Measurements from ENCODE around the gene PARD3B.

The PARD3B gene, protein sequence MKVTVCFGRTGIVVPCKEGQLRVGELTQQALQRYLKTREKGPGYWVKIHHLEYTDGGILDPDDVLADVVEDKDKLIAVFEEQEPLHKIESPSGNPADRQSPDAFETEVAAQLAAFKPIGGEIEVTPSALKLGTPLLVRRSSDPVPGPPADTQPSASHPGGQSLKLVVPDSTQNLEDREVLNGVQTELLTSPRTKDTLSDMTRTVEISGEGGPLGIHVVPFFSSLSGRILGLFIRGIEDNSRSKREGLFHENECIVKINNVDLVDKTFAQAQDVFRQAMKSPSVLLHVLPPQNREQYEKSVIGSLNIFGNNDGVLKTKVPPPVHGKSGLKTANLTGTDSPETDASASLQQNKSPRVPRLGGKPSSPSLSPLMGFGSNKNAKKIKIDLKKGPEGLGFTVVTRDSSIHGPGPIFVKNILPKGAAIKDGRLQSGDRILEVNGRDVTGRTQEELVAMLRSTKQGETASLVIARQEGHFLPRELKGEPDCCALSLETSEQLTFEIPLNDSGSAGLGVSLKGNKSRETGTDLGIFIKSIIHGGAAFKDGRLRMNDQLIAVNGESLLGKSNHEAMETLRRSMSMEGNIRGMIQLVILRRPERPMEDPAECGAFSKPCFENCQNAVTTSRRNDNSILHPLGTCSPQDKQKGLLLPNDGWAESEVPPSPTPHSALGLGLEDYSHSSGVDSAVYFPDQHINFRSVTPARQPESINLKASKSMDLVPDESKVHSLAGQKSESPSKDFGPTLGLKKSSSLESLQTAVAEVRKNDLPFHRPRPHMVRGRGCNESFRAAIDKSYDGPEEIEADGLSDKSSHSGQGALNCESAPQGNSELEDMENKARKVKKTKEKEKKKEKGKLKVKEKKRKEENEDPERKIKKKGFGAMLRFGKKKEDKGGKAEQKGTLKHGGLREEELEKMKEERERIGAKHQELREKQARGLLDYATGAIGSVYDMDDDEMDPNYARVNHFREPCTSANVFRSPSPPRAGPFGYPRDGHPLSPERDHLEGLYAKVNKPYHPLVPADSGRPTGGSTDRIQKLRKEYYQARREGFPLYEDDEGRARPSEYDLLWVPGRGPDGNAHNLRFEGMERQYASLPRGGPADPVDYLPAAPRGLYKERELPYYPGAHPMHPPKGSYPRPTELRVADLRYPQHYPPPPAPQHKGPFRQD (N-terminal part only)

GRCh38 chr2:204544961-204545860 lies at the start of gene PARD3B:
TSS of gene PARD3B (plus strand) at chr2:204545475. CDS start at chr2:204546000, 525 bp downstream.
- peak; percentile 69 for DNase-seq (ENCODE audit: low spot score)

DNA sequence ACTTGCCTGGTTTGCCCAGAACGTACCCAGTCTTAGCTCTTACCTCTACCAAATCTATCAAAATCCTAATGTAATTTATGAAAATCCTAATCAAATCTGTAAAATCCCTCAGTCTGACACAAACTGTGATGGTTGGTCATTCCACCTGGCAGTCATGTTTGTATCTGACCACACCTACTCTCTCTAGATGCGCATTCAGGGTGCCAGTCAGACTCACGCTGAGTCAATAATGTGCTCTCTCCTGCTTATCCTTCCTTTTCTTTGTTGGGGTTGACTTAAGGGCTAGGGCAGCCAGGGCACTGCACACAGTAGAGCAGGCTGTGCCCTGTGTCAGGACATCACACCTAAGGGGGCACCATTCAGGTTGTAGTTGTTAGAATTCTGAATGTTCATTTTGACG lies 48.5 kb upstream of the PARD3B start:
- no peak for DNase-seq (ENCODE audit: low spot score)

DNA sequence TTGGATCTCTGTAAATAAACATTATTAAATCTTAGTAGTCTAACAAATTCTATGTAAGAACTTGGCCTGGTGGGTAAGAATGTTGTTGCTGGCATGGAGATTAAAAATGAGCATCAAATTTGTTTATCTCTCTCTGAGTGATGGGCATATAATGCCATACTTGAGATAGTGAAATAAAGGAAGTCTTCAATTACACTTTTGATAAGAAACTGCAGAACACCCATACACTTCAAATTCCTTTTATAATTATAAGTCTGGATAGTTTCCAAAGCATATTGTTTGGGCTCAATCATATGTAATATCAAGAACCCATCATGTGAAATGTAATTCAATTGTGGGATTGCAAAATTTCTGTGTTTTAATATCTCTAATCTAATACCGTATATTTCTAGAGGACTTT lies 47.4 kb upstream of the PARD3B start:
- no peak for DNase-seq (ENCODE audit: low spot score)

DNA sequence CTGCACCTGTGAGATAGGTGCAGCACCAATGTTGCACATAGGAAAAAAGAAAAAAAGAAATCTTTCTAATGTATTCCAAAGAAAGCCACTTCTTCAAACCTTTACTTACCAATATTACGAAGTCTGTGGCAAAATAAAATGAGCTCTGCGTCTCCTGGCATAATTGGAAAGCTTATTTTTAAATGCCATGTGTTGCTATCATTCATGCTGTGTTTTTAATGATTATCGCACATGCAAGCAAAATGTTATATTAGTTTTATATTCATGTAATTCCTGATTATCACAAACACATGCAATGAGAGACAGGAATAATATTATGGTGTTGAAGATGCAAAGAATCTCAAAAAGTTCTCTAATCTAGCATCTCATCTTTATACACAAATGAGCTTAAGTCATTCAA lies 47.0 kb upstream of the PARD3B start:
- DNase-seq (ENCODE audit: low spot score) = no peak

DNA sequence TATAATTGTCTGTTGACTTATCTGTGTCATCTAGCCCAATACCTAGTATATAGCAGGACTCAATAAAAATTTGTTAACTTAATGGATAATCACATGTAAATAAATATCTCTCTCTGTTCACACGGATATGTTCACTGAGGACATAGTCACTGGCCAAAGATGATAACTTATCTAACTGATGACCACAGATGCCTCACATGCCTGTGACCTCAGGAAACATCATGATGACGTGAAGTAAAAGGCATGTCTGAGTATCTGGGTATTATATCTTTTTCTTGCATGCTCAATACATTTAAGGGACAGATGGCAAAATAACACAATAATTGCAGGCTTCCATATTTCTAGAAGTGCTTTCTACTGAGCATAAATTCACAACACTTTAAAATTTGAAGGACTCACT lies 41.4 kb upstream of the PARD3B start:
- DNase-seq (ENCODE audit: low spot score) = no peak

DNA sequence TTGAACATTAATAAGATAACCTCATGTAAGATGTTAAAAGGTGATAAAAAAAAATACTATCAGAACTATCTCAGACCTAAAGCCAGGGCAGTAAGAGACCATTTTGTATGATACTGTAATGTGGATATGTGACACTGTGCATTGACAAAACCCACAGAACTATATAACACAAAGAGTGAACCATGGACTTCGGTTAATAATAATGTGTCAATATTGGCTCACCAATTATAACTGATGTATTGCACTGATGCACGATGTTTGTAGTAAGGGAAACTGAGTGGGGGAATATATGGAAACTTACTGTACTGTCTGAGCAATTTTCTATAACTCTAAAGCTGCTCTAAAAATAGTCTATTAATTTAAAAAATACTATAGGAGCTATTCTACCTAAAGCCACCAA lies 40.7 kb upstream of the PARD3B start:
- DNase-seq (ENCODE audit: low spot score) = no peak

DNA sequence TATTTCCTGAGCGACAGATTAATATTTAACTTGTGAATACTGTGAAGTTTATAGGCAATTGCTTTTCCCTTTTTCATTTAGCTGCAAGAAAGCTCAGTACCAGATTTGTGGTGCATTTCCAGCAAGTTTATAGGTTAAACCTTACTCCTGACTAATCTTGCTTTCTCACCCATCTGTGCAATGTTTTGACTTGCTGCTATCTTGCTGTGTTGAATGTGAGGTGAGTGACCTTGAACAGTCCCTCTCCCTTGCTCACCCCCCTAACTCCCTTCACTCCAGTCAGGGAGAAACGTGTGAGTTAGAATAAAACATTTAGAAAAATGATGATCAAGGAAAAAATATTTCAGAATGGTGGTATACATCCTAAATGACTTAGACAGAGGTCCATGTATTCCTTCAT lies 39.8 kb upstream of the PARD3B start:
- no peak for DNase-seq (ENCODE audit: low spot score)

DNA sequence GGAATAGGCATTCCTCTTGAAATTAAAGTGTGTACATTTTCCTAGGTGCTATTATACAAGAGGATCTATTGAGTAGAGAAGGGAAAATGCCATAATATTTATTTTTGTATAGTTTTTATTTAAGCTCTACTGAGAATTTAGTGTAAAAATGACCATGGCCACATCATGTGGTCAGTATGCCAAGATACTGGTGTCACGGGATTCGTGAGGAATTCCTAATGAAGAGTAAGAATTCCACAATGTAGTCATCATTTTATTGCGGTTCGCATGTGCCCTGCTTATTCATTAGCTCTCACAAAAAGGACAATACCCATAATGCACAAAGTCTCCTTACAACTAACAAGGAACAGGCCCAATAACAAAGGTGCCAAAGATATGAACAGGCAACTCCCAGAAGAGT lies 39.3 kb upstream of the PARD3B start:
- DNase-seq (ENCODE audit: low spot score) = peak; percentile 57

GRCh38 chr2:204507636-204508035 lies 37.6 kb upstream of the PARD3B start:
- DNase-seq (ENCODE audit: low spot score) = no peak

- DNase-seq (ENCODE audit: low spot score) = no peak
Measured at GRCh38 chr2:204510709-204511420, 34.4 kb upstream of the PARD3B start.

DNA sequence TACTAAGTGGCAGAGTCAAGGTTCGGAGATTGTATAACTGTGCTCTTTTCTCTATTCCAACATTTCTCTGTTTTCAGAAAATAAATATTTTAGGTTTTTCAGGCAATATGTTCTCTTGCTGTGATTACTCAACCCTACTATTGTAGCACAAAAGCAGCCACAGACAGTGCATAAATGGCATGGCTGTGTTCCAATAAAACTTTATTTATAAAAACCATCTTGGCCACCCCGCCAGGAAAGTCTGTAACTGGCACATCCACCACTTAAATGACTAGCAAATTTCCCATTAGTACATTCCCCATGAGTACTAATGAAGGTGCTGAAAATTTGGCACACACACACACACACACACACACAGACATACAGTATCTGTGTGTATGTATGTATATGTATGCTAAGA lies 30.8 kb upstream of the PARD3B start:
- DNase-seq (ENCODE audit: low spot score) = no peak

- no peak for DNase-seq (ENCODE audit: low spot score)
Measured at GRCh38 chr2:204515416-204515815, 29.9 kb upstream of the PARD3B start.

DNA sequence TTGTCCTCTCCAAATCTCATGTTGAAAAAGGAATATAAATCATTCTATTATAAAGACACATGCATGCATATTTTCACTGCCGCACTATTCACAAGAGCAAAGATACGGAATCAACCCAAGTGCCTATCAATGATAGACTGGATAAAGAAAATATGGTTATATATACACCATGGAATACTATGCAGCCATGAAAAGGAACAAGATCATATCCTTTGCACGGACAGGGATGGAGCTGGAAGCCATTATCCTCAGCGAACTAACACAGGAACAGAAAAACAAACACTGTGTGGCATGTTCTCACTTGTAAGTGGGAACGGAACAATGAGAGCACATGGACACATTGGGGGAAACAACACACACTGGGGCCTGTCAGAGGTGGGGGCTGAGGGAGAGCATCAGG lies 28.1 kb upstream of the PARD3B start:
- no peak for DNase-seq (ENCODE audit: low spot score)

DNA sequence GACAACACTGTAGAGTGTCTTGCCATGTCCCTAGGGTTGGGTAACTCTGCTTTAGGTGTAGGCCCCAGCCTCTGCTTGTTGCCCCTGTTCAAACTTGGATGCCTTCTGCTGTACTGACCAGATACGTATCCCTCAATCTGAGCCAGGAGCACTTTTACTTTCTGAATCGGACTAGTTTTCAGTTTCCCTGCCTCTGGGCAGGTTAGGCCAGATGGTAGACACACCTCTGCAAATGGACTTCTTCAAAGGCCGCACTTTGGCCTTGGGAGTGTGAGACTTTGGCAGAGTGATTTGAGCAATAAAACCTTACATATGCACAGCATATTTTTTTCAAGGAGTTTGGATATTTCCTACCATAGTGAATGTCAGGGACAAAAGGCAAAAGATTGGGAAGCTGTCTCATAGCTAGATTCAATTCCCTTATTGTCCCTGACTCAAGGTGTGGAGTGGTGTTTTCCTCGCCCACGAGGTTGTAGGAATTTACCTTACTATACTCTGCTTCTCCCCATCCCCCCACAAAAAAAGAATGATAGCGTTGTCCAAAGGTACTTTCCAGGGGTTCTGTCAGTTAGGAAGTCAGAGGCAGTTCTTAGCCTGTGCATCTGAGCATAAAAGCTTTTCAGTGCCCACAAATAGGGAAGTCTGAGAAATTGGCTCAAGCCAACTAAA lies 15.3 kb upstream of the PARD3B start:
- no peak for DNase-seq (ENCODE audit: low spot score)

DNA sequence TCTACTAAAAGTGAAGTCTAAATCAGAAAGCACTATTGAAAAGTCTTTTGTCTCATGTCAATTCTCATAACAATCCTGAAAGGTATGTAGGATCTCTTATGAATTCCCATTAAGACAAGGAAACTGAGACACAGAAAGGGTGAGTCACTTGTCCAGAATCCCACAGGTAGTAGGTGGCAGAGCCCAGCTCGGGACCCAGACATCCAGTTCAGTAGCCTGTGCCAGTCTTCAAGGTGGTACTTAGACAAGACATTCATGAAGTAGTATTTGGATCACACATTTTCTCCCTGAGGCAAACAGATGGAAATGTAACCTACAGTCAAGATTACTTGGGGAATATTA lies 14.8 kb upstream of the PARD3B start:
- no peak for DNase-seq (ENCODE audit: low spot score)

GRCh38 chr2:204533629-204534370 lies 11.5 kb upstream of the PARD3B start:
- DNase-seq (ENCODE audit: low spot score) = peak; percentile 32

- no peak for DNase-seq (ENCODE audit: low spot score)
Measured at GRCh38 chr2:204535356-204535755, 9.9 kb upstream of the PARD3B start.

DNA sequence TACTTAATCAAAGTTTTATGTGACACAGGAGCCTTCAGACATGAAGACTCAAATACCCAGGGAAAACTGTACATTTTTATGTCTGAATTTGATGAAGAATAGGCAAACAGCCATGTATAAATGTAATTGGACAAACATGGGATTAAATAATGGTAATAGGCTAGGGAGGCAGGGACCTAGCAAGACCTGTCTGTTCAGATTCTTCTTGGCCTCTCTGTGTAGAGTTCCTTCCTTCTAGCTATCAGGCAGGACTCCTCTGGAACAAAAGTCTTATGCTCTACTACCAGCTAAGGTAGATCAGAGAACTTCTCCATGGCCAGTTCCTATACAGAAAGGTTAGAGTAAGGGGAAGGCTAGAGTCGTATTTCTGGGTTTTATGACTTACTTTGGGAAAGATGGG lies 9.5 kb upstream of the PARD3B start:
- DNase-seq (ENCODE audit: low spot score) = no peak

GRCh38 chr2:204538182-204539018 lies 6.9 kb upstream of the PARD3B start:
- peak; percentile 33 for DNase-seq (ENCODE audit: low spot score)
